ENCODE measurements around the gene AGO4.

DNA sequence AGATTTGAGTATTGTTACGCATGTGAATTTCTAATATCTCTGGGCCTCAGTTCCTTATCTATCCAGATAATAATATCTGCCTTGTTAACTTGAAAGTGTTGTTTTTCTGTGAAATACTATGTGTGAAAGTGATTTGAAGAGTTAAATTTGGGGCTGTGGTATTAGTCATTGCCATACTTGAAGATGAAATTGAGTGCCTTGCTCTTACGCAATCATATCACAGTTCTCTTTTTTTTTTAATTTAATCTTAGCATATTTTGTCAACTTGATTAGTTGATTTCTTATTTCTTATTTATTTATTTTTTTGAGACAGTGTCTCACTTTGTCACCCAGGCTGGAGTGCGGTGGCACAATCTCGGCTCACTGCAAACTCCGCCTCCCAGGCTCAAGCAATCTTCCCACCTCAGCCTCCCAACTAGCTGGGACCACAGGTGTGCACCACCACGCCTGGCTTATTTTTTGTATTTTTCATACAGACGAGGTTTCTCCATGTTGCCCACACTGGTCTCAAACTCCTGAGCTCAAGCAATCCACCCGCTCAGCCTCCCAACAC lies 31.0 kb downstream of the AGO4 start:
- no peak for TF ChIP-seq CTCF (IDR thresholded peaks at IDR 0.05)
- no peak for TF ChIP-seq ZFX (IDR thresholded peaks at IDR 0.05; ENCODE audit: borderline replicate concordance)

Measured in 22Rv1 (cell line).